OCI-LY7 (cell line): ENCODE results near the gene RBL2. TPM values are rescaled to one million over a fixed set of nuclear protein-coding genes. Genes with fewer than 3 reads are reported as not detected.

Experiments used
- BruUV-seq: library from RNA; stranded (reverse); fragments of 400-500 nt; replicated peaks from 2 replicates; lab custom pipeline; 2021; lab: Mats Ljungman, UMichigan
- CTCF ChIA-PET: fragments of 300-600 bp; sonication (Branson Sonifier 250); formaldehyde crosslinking; loops from one replicate; lab custom pipeline; 2022; ENCODE audit warnings: antibody characterized with exemption; ENCODE audit not compliant: unreplicated experiment; lab: Charles Lee
- POLR2A ChIA-PET: fragments of 300-600 bp; sonication (Branson Sonifier 250); formaldehyde crosslinking; loops from one replicate; lab custom pipeline; 2022; ENCODE audit warnings: antibody characterized with exemption; lab: Charles Lee
- DNase-seq: peaks from one replicate; pipeline ENCODE4 v3.0.0-alpha.2; 2015; ENCODE audit warnings: low spot score
- H2AFZ ChIP-seq: fragments of 200-600 bp; sonication (generic), shearing (Covaris generic); 2 replicates; pipeline ENCODE4 v1.6.1; 2014; ENCODE audit warnings: mild to moderate bottlenecking, antibody characterized with exemption, low read length, moderate library complexity
- H3K27ac ChIP-seq: fragments of 200-600 bp; sonication (generic); 2 replicates; pipeline ENCODE4 v1.5.1; 2014; ENCODE audit warnings: mixed run types, low read depth, mild to moderate bottlenecking, moderate library complexity, low read length, inconsistent platforms; ENCODE audit not compliant: poor library complexity, severe bottlenecking
- H3K36me3 ChIP-seq: fragments of 200-600 bp; sonication (generic); 2 replicates; pipeline ENCODE4 v1.6.1; 2014; ENCODE audit warnings: mild to moderate bottlenecking, antibody characterized with exemption, low read length, moderate library complexity, mixed read lengths; ENCODE audit not compliant: insufficient read depth
- H3K4me1 ChIP-seq: fragments of 200-600 bp; sonication (generic); 2 replicates; pipeline ENCODE4 v1.5.1; 2014; ENCODE audit warnings: mild to moderate bottlenecking, low read length; ENCODE audit not compliant: insufficient read depth, poor library complexity, severe bottlenecking
- H3K4me2 ChIP-seq: fragments of 200-600 bp; sonication (generic); 2 replicates; pipeline ENCODE4 v1.6.1; 2014; ENCODE audit warnings: mild to moderate bottlenecking, low read length
- H3K4me3 ChIP-seq: fragments of 200-600 bp; sonication (generic); 2 replicates; pipeline ENCODE4 v1.5.1; 2014; ENCODE audit warnings: mild to moderate bottlenecking, low read depth, low read length; ENCODE audit not compliant: poor library complexity, severe bottlenecking
- H3K79me2 ChIP-seq: fragments of 200-600 bp; sonication (generic); 2 replicates; pipeline ENCODE4 v1.6.1; 2016; ENCODE audit warnings: low read depth, mild to moderate bottlenecking, low read length, moderate library complexity, mixed read lengths; ENCODE audit not compliant: insufficient read depth
- H3K9me2 ChIP-seq: fragments of 200-600 bp; sonication (generic); 2 replicates; pipeline ENCODE4 v1.6.1; 2016; ENCODE audit warnings: mild to moderate bottlenecking, low read length, mixed read lengths; ENCODE audit not compliant: insufficient read depth
- H3K9me3 ChIP-seq: fragments of 200-600 bp; sonication (generic); 2 replicates; pipeline ENCODE4 v1.6.1; 2014; ENCODE audit warnings: mild to moderate bottlenecking, mixed run types, low read length, mixed read lengths
- H4K20me1 ChIP-seq: fragments of 200-600 bp; sonication (generic); 2 replicates; pipeline ENCODE4 v1.6.1; 2014; ENCODE audit warnings: mild to moderate bottlenecking, antibody characterized with exemption, low read length, moderate library complexity, mixed read lengths; ENCODE audit not compliant: insufficient read depth
- EZH2phosphoT487 ChIP-seq: fragments of 200-600 bp; sonication (generic); IDR thresholded peaks from 2 replicates; pipeline ENCODE4 v1.6.1; 2018; ENCODE audit warnings: low read depth, borderline replicate concordance, mild to moderate bottlenecking, mixed run types, antibody characterized with exemption, low read length, moderate library complexity, mixed read lengths
- intact Hi-C: fragments of 100-400 bp; cut with micrococcal nuclease; formaldehyde crosslinking; loops from one replicate; pipeline ENCODE4 v1.10.0; 2022; ENCODE audit not compliant: unreplicated experiment
- total RNA-seq, 2 experiments: library from RNA; depleted of rRNA in 1 of 2; stranded (reverse); fragments of >200 nt in 1 of 2; shearing (Covaris generic) in 1 of 2; gene quantifications; 2 replicates each; pipeline ENCODE4 v1.2.3, GENCODE V29; 2014 to 2022
- TF ChIP-seq, protein P1 (sequence below): fragments of 200-600 bp; sonication (generic); conservative IDR thresholded peaks from 2 replicates; pipeline ENCODE4 v1.5.1; 2014; ENCODE audit warnings: mild to moderate bottlenecking, antibody characterized with exemption, low read length, moderate library complexity, mixed read lengths

RBL2 gene
- total RNA-seq, 2 experiments from 2014 or later, result 51.1 to 69.0 TPM

DNA sequence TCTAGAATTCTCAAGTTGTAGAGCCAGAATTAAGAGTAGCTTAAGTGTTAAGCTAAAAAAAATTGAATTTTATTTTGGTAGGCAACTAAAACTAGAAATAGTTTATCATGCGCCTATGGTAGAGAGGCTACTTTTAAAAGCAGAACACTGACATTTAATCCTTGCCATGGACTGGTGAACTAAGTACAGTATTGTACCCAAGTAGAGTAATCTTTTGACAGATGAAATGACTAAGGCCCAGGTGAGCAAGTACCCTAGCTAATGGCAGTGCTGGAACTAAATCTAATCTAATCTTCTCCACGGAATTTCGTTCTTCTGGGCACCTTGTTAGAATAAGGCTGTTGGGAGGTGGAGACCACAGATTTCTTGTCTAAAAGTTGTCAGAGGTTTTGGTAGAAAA lies 11.8 kb downstream of the RBL2 start:
- Histone ChIP-seq H3K79me2 (no peaks in the 10 kb centered on the region), H3K27ac (no peak overlapping the region), H4K20me1 (no peaks in the 10 kb centered on the region), H3K4me1 (peaks cover 17% of the 10 kb centered on the region), H3K36me3 (peaks cover 70% of the 10 kb centered on the region), H3K9me3 (peaks cover 9% of the 10 kb centered on the region; the same call in 1 of the 2 replicates), H3K4me3 (no peak overlapping the region), H2AFZ (no peak overlapping the region), H3K4me2 (no peak overlapping the region), H3K9me2 (no peaks in the 10 kb centered on the region)
- TF ChIP-seq EZH2phosphoT487, result no peak
- TF ChIP-seq, protein P1, sequence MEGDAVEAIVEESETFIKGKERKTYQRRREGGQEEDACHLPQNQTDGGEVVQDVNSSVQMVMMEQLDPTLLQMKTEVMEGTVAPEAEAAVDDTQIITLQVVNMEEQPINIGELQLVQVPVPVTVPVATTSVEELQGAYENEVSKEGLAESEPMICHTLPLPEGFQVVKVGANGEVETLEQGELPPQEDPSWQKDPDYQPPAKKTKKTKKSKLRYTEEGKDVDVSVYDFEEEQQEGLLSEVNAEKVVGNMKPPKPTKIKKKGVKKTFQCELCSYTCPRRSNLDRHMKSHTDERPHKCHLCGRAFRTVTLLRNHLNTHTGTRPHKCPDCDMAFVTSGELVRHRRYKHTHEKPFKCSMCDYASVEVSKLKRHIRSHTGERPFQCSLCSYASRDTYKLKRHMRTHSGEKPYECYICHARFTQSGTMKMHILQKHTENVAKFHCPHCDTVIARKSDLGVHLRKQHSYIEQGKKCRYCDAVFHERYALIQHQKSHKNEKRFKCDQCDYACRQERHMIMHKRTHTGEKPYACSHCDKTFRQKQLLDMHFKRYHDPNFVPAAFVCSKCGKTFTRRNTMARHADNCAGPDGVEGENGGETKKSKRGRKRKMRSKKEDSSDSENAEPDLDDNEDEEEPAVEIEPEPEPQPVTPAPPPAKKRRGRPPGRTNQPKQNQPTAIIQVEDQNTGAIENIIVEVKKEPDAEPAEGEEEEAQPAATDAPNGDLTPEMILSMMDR, result no peak
- intact Hi-C loops, result no loop called here
- BruUV-seq, result TSS peak; percentile 11
- CTCF ChIA-PET, result interaction anchor here (1.5 kb wide), 1 partner anchor 10 kb away, joined by 3 read pairs; no protein-coding TSS in a partner anchor
- POLR2A ChIA-PET, result interaction anchor here (0.9 to 1.5 kb wide), 4 partner anchors 10 to 25 kb away, joined by 3 to 7 read pairs (median 3); no protein-coding TSS in a partner anchor
- no peak for DNase-seq

DNA sequence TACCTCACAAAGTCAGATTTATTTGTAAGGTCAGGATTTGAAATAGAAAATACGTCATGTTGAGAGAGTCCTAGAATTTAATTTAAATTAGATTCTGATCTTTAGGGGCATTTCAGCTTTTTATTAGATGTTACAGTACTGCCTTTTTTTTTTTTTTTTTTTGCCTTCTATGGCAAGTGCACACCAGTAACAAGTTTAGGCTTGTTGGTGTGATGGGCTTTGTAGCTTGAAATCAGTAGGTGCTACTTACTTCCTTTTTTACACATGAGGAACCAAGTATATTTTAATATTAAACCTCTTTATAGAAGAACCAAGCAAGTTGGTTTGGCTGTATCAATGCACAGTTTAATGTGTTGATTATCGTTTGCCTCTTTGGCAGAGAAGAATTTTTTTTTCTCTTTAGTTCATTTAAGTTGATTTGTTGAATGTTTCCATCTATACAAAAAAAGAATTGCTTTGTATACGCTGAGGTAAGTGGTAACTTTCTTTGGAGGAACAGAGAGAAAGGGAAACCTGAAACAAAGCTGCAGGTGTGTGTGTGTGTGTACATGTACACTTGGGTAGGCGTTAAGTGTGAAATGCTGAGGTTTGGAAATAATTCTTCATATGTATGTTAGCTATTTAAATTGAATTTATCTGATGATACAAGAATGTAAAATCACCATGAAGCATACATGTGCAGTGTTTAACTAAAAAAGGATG lies 15.7 kb downstream of the RBL2 start:
- no TSS peak for BruUV-seq
- CTCF ChIA-PET, result no interaction called here

More for the DNA sequence above, 15.7 kb downstream of the RBL2 start:
- H3K36me3 ChIP-seq, result peaks cover 66% of the 10 kb centered on the region
- H3K4me2 ChIP-seq, result peak overlapping the region; percentile 48
- no peaks in the 10 kb centered on the region for H3K79me2 ChIP-seq
- no peak for TF ChIP-seq EZH2phosphoT487
- TF ChIP-seq, protein P1, result no peak
- no peaks in the 10 kb centered on the region for H3K9me3 ChIP-seq
- H3K27ac ChIP-seq, result peak overlapping the region; percentile 70
- peaks cover 17% of the 10 kb centered on the region for H3K4me1 ChIP-seq
- intact Hi-C loops, result no loop called here
- H4K20me1 ChIP-seq, result no peaks in the 10 kb centered on the region
- no peaks in the 10 kb centered on the region for H3K9me2 ChIP-seq
- H2AFZ ChIP-seq, result no peak overlapping the region; the same call in 1 of the 2 replicates
- POLR2A ChIA-PET, result interaction anchor here (0.6 to 1.4 kb wide), 4 partner anchors 13 to 102 kb away, joined by 3 to 4 read pairs (median 4); partner anchors contain the start of gene RBL2
- H3K4me3 ChIP-seq, result peak overlapping the region; percentile 34
- peak; percentile 63 for DNase-seq
